Measurements from ENCODE around the gene SIK3.
"Not testable (repeated sequence)": the region's sequence is repeated elsewhere in the genome, so short reads cannot be mapped to it uniquely, and the experiment has no call there.

The SIK3 gene

GRCh38 chr11:116825854-116826750 lies 272.1 kb downstream of the SIK3 start:
- DNase-seq (ENCODE audit: low read depth in 2 of 2) = no peak

- no peak for DNase-seq (ENCODE audit: low read depth in 2 of 2)
Observed at GRCh38 chr11:116825434-116825833, 272.8 kb downstream of the SIK3 start.

DNA sequence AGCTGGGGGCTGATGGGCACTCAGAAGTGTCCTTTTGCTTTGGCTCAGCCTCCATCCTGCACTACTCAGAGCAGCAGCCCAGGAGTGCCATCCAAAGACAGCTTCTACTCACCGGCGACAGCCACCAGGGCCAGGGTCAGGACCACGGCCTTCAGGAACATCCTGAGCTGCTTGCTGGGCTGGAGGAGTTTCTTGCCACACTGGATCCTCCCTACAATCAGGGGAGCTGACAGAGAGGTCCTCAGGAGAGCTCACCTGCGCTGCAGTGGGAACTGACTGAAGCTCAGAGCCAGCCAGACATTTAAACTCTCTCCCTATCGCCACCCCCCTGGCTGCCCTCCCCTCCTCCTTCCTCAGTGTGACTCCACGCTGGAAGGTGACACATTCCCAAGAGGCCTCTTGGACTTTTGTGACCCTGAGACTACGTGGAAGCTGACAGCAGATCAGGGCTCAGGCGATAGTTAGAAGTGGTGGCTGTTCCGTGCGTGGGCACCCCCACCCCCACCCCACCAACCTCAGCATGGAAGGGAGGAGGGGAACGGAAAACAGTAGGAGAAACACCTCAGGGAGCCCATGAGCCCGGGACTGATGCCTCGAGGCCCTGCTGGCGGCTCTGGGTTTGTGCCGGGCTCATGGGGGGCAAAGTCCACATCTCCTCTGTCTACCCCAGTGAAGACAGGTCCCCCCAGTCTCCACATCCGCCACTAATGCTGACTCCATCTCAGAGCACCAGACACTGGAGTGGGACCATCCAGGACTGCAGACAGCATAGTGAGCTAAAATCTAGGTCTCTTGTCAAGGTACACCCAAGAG lies 275.0 kb downstream of the SIK3 start, which contains the start of gene APOA4:
APOA4 (minus strand) TSS at position 274 of the 813 bp plus-strand sequence; CDS start at position 161, 113 bp downstream.
- DNase-seq (ENCODE audit: low read depth in 2 of 2) = no peak

- DNase-seq (ENCODE audit: low read depth in 2 of 2) = no peak
Observed at GRCh38 chr11:116822575-116822974, 275.7 kb downstream of the SIK3 start.

GRCh38 chr11:116821050-116821918 lies 276.9 kb downstream of the SIK3 start:
- no peak for DNase-seq (ENCODE audit: low read depth in 2 of 2)

DNA sequence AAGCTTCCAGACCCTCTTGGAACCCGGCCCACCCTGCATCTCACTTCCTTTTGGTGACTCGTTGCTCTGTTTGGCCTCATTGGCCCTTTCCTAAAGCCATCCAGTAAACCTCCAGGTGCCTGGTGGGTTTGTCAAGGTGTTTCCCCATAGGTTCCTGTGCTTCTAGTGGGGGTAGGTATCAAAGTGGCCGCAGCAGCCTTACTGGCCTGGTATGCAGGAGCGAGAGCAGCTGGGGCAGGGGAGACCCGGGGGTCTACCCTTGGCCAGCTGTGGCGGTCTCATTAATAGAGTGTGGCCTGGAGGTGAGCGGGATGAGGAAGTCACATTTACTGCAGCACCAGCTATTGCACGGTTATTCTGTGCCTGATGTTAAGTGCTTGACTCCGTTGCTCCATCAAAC lies 279.2 kb downstream of the SIK3 start:
- DNase-seq (ENCODE audit: low read depth in 2 of 2) = no peak

DNA sequence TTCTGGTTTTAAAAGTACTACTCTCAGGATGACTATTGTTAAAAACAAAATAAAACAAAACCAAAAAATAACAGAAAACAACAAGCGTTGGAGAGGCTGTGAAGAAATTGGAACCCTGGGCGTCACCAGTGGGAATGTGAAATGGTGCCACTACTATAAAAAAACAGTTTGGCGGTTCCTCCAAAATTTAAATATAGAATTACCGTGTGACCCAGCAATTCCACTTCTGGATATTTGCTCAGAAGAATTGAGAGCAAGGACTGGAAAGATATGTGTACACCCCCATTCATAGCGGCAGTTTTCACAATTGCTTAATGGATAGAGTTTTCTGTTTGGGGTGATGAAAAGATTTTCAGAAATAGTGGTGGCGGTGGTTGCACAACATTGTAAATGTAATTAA lies 283.7 kb downstream of the SIK3 start:
- DNase-seq (ENCODE audit: low read depth in 2 of 2) = no peak

- DNase-seq (ENCODE audit: low read depth in 2 of 2) = no peak
Observed at GRCh38 chr11:116813781-116814471, 284.3 kb downstream of the SIK3 start.

- DNase-seq (ENCODE audit: low read depth in 2 of 2) = no peak
Observed at GRCh38 chr11:116813170-116813569, 285.1 kb downstream of the SIK3 start.

- no peak for DNase-seq (ENCODE audit: low read depth in 2 of 2)
Observed at GRCh38 chr11:116812109-116812508, 286.1 kb downstream of the SIK3 start.

- DNase-seq (ENCODE audit: low read depth in 2 of 2) = no peak
Observed at GRCh38 chr11:116811194-116811593, 287.0 kb downstream of the SIK3 start.

GRCh38 chr11:116808262-116809175 lies 289.7 kb downstream of the SIK3 start:
- no peak for DNase-seq (ENCODE audit: low read depth in 2 of 2)

- no peak for DNase-seq (ENCODE audit: low read depth in 2 of 2)
Observed at GRCh38 chr11:116807601-116808261, 290.5 kb downstream of the SIK3 start.

GRCh38 chr11:116804001-116804400 lies 294.2 kb downstream of the SIK3 start:
- DNase-seq (ENCODE audit: low read depth in 2 of 2) = no peak

DNA sequence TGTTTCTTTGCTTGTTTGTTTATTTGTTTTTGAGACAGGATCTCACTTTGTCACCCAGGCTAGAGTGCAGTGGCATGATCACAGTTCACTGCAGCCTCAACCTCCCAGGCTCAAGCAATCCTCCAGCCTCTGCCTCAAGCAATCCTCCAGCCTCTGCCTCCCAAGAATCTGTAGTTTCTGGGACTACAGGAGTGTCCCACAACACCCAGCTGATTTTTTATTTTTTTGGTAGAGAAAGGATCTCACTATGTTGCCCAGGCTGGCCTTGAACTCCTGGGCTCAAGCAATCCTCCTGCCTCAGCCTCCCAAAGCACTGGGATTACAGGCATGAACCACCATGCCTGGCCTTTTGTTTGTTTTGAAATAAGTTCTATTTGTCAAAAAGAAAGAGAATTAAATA lies 296.6 kb downstream of the SIK3 start:
- DNase-seq (ENCODE audit: low read depth in 2 of 2) = not testable (repeated sequence)

GRCh38 chr11:116800610-116801009 lies 297.6 kb downstream of the SIK3 start:
- DNase-seq (ENCODE audit: low read depth in 2 of 2) = no peak

DNA sequence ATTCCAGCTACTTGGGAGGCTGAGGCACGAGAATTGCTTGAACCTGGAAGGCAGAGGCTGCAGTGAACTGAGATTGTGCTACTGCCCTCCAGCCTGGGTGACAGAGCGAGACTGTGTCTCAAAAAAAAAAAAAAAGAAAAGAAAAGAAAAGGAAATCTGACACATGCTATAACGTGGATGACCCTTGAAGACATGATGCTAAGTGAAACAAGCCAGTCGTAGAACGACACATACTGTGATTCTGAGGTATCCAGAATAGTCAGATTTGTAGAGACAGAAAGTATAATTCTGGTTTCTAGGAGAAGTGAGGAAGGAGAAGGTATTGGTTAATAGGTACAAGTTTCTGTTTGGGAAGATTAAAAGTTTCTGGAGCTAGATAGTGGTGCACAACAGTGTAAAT lies 299.9 kb downstream of the SIK3 start:
- no peak for DNase-seq (ENCODE audit: low read depth in 2 of 2)

DNA sequence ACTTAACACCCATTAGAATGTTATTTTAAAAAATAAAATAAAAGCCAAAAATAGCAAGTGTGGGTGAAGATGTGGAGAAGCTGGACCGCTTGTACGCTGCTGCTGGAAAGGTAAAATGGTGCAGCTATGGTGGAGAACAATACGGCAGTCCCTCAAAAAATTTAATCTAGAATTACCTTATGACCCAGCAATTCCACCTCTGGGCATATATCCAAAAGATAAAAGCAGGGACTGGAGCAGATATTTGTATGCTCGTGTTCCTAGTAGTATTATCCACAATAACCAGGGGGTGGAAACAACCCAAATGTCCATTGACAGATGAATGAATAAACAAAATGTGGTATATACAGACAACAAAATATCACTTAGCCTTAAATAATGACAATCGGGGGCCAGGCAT lies 300.4 kb downstream of the SIK3 start:
- no peak for DNase-seq (ENCODE audit: low read depth in 2 of 2)

- DNase-seq (ENCODE audit: low read depth in 2 of 2) = no peak
Observed at GRCh38 chr11:116796548-116796947, 301.7 kb downstream of the SIK3 start.

GRCh38 chr11:116794851-116795250 lies 303.4 kb downstream of the SIK3 start:
- no peak for DNase-seq (ENCODE audit: low read depth in 2 of 2)
